Effector CD4-positive, alpha-beta T cell (primary cell): ENCODE measurements around the gene COASY.

Experiments used
- DNase-seq: peaks from one replicate; pipeline ENCODE4 v3.0.0-alpha.2; 2020
- total RNA-seq: gene quantifications from one replicate; lab custom pipeline; 2026; lab: John Stamatoyannopoulos, UW

COASY gene
- 22.3 reads per million, percentile 49 among the genes with 10 or more reads in this experiment for total RNA-seq

GRCh38 chr17:42561897-42562387 lies at the start of gene COASY:
TSS of gene COASY (plus strand) at chr17:42562148. CDS start at chr17:42562623, 475 bp downstream.
- DNase-seq = peak; percentile 89

GRCh38 chr17:42512246-42512645 lies 49.7 kb upstream of the COASY start:
- DNase-seq = no peak

DNA sequence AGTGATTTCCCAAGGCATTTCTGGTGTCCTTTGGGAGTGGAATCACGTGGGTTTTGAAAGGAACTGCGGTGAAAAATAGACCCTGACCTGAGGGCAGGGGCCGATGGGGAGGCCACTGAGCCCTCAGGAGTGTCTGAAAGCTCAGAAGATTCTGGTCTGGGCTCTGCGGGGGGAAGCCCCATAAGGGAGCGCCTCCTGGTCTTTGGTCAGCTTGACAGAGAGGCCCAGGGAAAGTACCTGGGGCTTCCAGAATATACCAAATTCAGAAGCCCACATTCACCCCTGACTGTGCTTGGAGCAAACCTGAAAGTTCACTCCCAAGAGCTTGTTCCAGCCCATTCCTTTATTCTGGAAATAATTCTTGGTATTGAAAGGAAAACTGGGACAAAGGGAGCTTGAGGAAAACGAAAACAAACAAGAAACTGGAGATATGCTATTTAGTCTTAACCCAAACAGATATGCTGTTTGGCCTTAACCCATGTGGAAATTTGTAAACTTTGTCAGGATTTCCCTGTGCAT lies 49.2 kb upstream of the COASY start:
- DNase-seq = no peak

DNA sequence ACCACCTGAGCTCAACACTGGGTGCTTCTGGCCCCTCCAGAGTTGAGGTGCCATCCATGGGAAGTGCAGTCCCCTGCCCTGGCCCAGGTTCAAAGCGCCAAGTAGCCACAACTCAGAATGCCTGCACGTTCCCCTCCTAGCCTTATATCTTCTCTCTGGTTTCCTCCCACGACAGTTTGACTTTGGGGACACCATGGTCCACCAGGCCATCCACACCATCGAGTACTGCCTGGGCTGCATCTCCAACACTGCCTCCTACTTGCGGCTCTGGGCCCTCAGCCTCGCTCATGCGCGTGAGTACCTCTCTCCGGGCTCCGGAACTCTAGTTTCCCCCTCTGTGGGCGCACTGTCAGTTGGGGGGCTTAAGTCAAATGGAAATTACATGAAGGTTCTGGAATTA lies 48.3 kb upstream of the COASY start:
- no peak for DNase-seq

DNA sequence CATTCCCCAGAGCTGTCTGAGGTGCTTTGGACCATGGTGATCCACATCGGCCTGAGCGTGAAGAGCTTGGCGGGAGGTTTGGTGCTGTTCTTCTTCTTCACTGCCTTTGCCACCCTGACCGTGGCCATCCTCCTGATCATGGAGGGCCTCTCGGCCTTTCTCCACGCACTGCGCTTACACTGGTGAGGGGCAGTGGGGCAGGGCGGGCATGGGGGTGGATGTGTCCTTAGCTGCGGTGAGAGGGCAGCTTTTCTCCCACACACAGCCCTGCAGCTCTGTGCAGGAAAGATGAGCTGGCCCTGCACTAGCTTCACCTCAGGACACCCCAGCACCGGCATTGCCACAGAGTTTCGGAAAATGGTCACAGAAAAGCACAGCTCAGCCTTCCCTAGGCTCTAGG lies 47.7 kb upstream of the COASY start:
- no peak for DNase-seq

- no peak for DNase-seq
Observed at GRCh38 chr17:42514867-42515266, 47.1 kb upstream of the COASY start.

DNA sequence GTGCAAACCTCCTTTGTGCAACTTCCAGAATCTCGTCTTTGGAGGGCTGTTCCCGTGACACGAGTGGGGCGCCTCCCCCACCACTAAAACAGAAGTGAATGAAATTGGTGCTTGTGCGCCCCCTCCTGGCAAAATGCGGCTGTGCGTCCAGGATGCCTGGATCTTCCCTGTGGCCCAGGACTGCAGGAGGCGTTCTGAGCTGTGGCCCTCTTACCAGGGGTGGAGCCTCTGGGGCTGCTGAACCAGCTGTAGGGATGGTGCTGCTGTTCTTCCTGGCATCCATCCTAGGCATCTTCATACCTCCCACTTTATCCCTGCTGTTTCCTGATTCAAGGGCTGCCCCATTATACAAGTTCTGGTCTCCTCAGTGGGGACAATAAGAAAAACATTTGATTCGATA lies 44.4 kb upstream of the COASY start:
- DNase-seq = peak; percentile 76

- no peak for DNase-seq
Observed at GRCh38 chr17:42518046-42518754, 43.7 kb upstream of the COASY start.

DNA sequence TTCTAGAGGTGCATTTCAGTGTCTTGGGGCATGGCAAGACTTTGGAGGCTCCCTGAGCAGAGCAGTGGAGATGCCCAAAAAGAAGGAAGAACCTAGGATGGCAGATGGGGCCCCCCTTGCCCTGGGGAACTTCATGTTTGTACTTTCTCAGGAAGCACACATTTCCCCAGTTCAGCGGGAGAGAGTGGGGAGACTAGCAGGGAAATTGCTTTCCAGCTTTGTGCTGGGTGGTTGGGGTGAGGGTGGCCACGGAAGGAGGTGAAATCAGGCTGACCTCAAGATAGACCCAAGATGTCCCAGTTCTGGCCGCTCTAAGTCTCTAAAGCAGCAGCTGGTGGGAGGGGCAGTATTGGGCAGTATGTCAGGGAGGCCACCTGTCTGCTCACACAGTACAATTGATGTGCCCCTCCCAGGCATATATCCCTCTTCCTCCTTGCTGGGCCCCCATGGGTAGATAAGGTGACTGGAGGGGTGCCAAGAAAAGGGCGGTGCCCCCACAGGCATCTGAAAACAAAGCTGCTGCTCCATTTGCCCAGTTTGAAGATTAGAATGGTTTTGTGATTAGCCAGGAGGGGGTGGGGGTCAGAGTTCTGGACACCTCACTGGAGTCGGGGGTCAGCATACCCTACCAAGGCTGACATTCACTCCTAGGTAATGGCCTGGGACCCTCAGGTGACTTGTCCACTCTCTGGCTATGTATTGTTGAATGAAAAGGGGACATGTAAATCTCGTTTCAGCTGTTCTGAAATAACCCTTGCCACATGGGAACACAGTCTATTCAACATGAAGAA lies 43.0 kb upstream of the COASY start:
- no peak for DNase-seq

DNA sequence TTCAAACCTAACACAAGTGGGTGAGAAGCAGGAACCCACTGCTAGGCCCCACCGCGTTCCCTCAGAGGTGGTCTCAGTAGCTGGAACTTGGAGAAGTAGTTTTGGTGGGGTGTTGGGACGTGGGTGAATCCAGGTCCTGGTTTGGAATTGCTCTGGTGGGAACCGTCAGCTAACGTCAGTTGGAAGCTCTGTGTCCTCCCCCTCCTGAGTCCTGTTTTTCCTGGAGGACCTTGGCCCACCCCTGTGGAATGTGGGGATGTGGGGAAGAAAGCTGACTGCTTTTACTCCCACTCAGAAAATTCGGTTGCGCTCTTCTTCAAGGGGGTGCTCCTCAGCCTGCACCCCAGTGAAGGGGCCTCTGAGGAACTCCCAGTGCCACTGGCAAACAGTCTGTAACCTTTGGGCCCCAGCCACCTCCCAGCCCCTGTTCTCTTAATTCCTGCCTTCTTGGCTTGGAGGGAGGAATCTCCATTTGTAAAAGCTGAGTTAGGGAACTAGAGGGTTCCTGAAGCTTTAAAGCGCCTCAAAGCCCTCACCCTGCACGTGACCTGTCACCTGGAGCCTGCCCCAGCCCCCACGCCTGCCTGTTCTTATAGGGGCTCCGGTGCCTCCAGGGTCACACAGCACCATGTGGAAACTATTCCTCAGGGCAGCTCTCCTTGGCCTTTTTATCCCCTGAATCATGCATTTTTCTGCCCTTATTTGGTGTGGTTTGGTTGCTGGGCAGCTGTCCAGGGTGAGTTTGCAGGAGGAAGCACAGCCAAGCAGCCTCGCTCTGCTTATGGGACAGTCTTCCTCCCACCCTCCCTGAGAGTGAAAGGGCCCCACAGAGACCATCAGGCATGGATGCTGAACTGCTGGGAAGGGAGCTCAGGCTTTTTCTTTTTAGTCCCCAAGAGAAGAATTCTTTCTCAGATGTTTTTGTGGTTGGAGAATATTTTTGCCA lies 42.1 kb upstream of the COASY start:
- DNase-seq = no peak

GRCh38 chr17:42520540-42520951 lies 41.4 kb upstream of the COASY start:
- DNase-seq = no peak

GRCh38 chr17:42521036-42521435 lies 40.9 kb upstream of the COASY start:
- DNase-seq = no peak

- no peak for DNase-seq
Observed at GRCh38 chr17:42521666-42522262, 40.2 kb upstream of the COASY start.

GRCh38 chr17:42522263-42522790 lies 39.6 kb upstream of the COASY start:
- DNase-seq = no peak

DNA sequence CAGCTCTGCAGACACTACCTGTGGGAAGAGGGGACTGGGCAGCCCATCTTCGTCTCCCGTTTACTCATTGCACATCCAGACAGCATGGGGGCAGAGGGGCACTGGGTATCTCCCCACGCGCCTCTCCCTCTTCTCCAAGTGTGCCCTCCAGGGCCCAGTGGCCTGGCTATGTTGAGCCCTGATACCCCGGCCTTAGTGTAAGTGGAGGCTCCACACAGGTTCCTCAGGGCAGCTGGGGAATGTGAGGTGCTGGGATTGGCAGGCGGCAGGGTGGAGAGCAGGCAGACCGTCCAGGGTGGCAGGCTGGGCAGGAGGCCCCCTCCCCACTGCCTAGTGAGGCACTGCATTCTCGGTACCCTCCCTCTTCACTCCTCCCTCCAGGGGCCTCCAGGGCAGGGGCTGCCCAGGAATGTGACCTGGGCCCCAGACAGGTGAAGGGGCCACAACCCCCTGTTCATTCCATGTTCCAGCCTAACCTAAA lies 39.1 kb upstream of the COASY start:
- no peak for DNase-seq

DNA sequence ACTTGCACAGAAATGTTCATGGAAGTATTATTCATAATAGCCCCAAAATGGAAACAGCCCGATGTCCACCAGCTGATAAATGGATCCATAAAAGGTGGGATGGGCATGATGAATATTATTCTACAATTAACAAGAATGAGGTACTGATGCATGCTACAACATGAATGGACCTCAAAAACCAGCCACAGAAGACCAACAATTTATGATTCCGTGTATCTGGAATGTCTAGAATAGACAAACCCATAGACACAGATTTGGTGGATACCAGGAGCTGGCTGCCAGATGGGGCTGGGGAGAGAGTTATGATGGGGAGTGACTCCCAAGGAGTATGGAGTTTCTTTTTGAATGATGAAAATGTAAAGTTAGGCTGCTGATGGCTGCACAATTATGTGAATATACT lies 36.7 kb upstream of the COASY start:
- DNase-seq = no peak

DNA sequence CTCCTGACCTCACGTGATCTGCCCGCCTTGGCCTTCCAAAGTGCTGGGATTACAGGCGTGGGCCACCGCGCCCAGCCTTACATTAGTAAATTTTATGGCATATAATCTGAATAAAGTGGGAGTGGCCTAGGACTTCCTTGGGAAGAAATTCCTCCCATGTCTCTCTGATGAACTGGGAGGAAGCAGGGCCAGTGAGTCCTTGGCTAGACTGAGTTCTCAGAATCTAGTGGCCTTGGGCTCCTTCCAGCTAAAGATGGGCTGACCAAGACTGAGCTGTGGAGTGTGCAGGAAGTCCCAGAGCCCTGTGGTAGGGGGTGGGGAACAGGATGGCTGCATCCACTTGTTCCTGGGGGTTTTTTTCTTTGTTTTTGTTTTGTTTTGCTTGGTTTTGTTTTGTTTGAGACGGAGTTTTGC lies 35.9 kb upstream of the COASY start:
- DNase-seq = no peak

DNA sequence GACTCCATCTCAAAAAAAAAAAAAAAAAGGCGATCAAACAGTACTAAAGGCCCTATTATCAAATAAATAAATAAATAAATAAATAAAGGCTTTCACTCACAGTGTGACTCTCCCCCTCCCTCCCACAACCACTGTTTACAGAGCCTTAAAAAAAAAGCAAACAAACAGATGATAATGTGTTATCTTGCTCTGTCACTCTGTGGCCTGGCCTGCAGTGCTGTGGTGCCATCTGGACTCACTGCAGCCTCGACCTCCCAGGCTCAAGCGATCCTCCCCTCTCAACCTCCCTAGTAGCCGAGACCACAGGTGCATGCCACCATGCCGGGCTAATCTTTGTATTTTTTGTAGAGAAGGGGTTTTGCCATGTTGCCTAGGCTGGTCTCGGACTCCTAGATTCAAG lies 34.0 kb upstream of the COASY start:
- DNase-seq = no peak

DNA sequence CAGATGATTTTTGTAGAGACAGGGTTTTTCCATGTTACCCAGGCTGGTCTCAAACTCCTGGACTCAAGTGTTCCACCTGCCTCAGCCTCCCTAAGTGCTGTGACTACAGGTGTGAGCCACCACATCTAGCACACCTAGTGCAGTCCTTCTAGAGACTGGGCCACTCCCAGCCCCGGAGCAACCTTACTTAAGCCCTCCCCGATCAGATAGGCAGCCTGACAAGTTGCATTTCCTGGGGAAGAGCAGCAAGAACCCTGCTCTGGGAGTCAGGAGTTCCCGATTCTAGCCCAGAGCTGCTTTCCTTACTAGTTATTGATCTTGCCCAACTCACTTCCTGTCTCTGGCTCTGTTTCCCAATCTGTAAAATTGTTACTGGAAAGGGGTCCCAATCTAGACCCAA lies 32.9 kb upstream of the COASY start:
- DNase-seq = no peak

GRCh38 chr17:42530952-42531454 lies 30.9 kb upstream of the COASY start:
- DNase-seq = no peak
